Aorta (tissue), 5 donors: ENCODE results near the gene UBE2J2. TPM values are rescaled to one million over a fixed set of nuclear protein-coding genes. Genes with fewer than 3 reads are reported as not detected.

Source experiments
- ATAC-seq: fragments of 200-7000 bp; cut with Tn5 transposase; one replicate; pipeline ENCODE4 v1.9.1; 2022; ENCODE audit warnings: moderate library complexity; ENCODE audit not compliant: low FRiP score
- DNase-seq, 2 donors: peaks; one replicate each; pipeline ENCODE4 v3.0.0-alpha.2; 2020
- H3K27ac ChIP-seq, 2 donors: one replicate each; pipeline ENCODE4 v1.5.1; 2013; ENCODE audit warnings: low read length in 2 of 2, mild to moderate bottlenecking in 2 of 2, moderate library complexity in 2 of 2, control low read depth in 1 of 2, inconsistent platforms in 1 of 2, low read depth in 1 of 2
- H3K27me3 ChIP-seq, 2 donors: one replicate each; pipeline ENCODE4 v1.6.1; 2013; ENCODE audit warnings: control low read depth in 1 of 2, low read length in 1 of 2, mild to moderate bottlenecking in 1 of 2, moderate library complexity in 1 of 2; ENCODE audit not compliant: insufficient read depth in 2 of 2, control insufficient read depth in 1 of 2
- H3K36me3 ChIP-seq, 2 donors: one replicate each; pipeline ENCODE4 v1.6.1; 2013; ENCODE audit warnings: control low read depth in 1 of 2, low read length in 1 of 2, mild to moderate bottlenecking in 1 of 2; ENCODE audit not compliant: insufficient read depth in 2 of 2, control insufficient read depth in 1 of 2
- H3K4me1 ChIP-seq, 2 donors: one replicate each; pipeline ENCODE4 v1.6.1; 2013; ENCODE audit warnings: low read length in 2 of 2, control low read depth in 1 of 2, mild to moderate bottlenecking in 1 of 2, moderate library complexity in 1 of 2; ENCODE audit not compliant: insufficient read depth in 2 of 2, control insufficient read depth in 1 of 2
- H3K4me3 ChIP-seq, 2 donors: one replicate each; pipeline ENCODE4 v1.5.1; 2013; ENCODE audit warnings: low read length in 2 of 2, control low read depth in 1 of 2, mild to moderate bottlenecking in 1 of 2
- H3K9me3 ChIP-seq: one replicate; pipeline ENCODE4 v1.6.1; 2013; ENCODE audit warnings: mild to moderate bottlenecking, low read length; ENCODE audit not compliant: control insufficient read depth
- WGBS, 2 donors: extraction: QIAGEN DNeasy Blood & Tissue Kit; methylation state at CpG; one replicate each; pipeline ENCODE4 v1.1.7; 2013; 5-methylcytosine and 5-hydroxymethylcytosine counted together
- intact Hi-C, 2 donors: fragments of 100-400 bp; cut with DNase I; formaldehyde crosslinking; loops; one replicate each; pipeline versions ENCODE4 v1.14.2 to v1.15.0; 2022
- polyA plus RNA-seq, 2 donors: library from polyadenylated mRNA; stranded (reverse); fragments of 200-250 nt; gene quantifications; one replicate each; pipeline ENCODE4 v1.2.3, GENCODE V29; 2013
- total RNA-seq, 2 donors: library from RNA; stranded (reverse); fragmentation: NEBNext Ultra II Directional; extraction: Animal tissue kit (Norgen Biotek cat#: 25700); gene quantifications; one replicate each; pipeline ENCODE4 v1.2.1, GENCODE V29; 2021
- donor health status: healthy with polysubstance abuse.
- donor health status: Bipolar disorder and iron deficiency.
- donor health status: DM: no; HTN: no; CAD: no.
- donor health status: DM: no; HTN: no; CAD: no.
- donor health status: DM: yes; HTN: yes; CAD: no.

The UBE2J2 gene
- total and polyA plus RNA-seq, 4 donors = 17.2 to 49.4 (median 48.1) TPM

DNA sequence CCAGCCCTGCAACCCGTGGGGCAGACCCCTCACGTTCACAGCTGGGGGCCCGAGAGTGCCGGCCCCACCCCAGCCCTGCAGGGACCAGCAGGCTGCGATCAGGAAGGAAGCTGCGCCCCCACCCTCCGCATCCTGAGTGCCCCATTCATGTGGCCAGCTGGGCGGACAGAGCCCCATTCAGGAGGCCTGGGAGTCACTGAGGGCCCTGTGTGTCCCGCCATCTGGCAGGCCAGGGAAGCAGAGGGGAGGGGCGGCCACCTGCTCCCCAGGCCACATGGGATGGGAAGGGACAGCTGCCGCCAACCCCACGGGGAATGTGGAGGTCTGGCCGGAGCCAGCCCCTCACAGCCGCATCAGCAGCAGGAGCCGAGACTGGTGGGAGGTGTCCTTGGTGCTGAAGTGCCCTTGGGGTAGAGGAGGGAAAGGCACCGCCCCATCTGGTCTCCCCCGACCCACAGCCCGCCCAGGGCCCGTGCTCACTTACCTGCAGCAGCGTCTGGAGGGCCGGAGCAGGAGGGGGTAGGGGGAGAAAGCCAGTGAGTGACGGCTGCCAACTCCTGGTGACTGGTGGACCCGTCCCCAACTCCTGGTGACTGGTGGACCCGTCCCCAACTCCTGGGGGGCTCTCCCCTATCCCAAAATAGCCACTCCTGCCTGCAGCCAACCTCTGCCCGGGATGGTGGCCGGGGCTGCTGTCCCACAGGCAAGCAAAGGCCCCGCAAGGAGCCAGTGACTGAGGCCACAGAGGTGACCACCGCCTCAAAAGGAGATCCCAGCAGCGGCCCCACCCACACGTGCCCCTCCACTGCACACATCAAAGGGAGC lies 25.4 kb upstream of the UBE2J2 start:
- intact Hi-C loops = loop anchor here in 1 of 2 donors (10.0 kb wide), 1 partner anchor 314 kb away; the partner anchor contains the start of gene PERM1
- 65 to 74% methylated on average over 24 to 30 of the region's 30 CpGs for WGBS, 2 donors
- no peak for DNase-seq
- no peaks in the 10 kb centered on the region for H3K9me3 ChIP-seq
- no peaks in the 10 kb centered on the region for H3K36me3 ChIP-seq
- H3K4me3 ChIP-seq = no peak overlapping the region
- H3K4me1 ChIP-seq = no peaks in the 10 kb centered on the region
- H3K27ac ChIP-seq = no peak overlapping the region
- no peak for ATAC-seq
- no peaks in the 10 kb centered on the region for H3K27me3 ChIP-seq

DNA sequence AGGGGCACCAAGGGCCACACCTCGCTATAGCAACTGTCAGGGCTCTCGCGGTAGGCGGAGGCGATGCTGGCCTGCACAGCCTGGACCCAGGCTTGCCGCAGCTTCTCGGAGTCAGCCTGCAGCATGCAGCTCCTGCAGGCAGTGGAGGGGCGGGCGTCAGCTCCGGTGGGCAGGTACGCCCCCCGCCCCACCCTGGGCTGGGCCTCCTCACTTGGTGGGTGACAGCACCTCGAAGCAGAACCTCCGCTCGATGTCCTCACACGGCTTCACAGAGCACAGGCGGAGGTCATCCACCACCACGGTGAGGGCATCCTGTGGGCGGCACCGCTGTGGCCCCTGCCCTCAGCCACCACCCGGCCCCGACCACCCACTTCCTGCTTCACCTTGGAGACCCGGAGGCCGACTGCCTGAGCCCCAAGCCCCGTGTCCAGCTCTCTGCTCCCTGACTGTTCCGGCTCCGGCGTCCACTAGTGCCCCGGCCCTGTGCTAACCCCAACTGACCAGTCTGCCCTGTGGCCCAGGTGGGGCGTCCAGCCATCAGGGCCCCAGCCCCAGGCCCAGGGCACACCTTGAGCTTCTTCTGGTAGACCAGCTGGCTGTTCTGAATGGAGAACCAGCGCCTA lies 24.3 kb upstream of the UBE2J2 start:
- intact Hi-C loops = loop anchor here in 1 of 2 donors (10.0 kb wide), 1 partner anchor 313 kb away; the partner anchor contains the start of gene PERM1
- Histone ChIP-seq H3K27ac (no peak overlapping the region), H3K27me3 (no peaks in the 10 kb centered on the region), H3K9me3 (no peaks in the 10 kb centered on the region), H3K4me1 (no peaks in the 10 kb centered on the region), H3K4me3 (no peak overlapping the region), H3K36me3 (no peaks in the 10 kb centered on the region)
- DNase-seq = no peak
- ATAC-seq = no peak
- 94% methylated on average over 31 of the region's 31 CpGs for WGBS, 2 donors

DNA sequence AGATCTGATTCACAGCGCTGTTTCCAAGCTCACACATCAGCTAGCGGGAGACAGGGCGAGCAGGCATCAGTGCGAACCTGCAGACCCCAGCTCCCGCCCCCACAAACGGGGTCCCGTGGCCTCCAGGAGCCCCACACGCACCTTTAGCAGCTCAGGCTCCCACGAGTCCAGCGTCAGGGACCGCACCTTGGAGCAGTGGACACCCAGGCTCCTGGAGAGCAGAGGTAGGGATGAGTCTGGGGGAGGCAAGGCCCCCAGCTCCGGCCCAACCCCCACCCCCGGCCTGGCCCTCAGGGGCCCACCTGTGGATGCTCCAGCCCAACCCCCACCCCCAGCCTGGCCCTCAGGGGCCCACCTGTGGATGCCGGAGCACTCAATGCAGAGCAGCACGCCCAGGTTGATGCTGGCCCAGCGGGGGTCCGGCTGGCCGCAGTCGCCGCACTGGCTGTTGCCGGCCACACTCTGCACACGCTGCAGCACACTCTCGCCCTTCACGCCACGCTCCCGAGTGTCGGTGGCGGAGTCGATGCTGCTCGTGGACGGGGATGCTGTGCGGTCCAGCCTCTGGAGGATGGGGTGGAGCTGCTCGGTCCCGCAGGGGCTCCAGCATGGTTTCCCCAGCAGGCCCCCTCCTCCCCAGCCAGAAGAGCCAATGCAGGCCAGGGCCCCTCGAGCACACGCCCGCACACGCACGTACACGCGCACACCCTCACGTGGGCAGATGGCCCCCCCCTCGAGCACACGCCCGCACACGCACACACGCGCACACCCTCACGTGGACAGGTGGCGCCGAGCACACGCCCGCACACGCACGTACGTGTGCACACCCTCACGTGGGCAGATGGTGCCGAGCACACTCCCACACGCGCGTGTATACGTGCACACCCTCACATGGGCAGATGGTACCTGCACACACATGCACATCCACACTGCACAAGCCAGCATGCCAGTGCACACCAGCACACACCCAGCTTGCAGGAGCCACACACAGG lies 22.7 kb upstream of the UBE2J2 start:
- no peak for ATAC-seq
- H3K9me3 ChIP-seq = no peaks in the 10 kb centered on the region
- no peak overlapping the region for H3K4me3 ChIP-seq
- intact Hi-C loops = loop anchor here in 1 of 2 donors (10.0 kb wide), 1 partner anchor 312 kb away; the partner anchor contains the start of gene PERM1
- no peak overlapping the region for H3K27ac ChIP-seq
- no peaks in the 10 kb centered on the region for H3K27me3 ChIP-seq
- no peaks in the 10 kb centered on the region for H3K36me3 ChIP-seq
- DNase-seq = no peak
- 93 to 94% methylated on average over 59 to 62 of the region's 62 CpGs for WGBS, 2 donors
- H3K4me1 ChIP-seq = no peaks in the 10 kb centered on the region

DNA sequence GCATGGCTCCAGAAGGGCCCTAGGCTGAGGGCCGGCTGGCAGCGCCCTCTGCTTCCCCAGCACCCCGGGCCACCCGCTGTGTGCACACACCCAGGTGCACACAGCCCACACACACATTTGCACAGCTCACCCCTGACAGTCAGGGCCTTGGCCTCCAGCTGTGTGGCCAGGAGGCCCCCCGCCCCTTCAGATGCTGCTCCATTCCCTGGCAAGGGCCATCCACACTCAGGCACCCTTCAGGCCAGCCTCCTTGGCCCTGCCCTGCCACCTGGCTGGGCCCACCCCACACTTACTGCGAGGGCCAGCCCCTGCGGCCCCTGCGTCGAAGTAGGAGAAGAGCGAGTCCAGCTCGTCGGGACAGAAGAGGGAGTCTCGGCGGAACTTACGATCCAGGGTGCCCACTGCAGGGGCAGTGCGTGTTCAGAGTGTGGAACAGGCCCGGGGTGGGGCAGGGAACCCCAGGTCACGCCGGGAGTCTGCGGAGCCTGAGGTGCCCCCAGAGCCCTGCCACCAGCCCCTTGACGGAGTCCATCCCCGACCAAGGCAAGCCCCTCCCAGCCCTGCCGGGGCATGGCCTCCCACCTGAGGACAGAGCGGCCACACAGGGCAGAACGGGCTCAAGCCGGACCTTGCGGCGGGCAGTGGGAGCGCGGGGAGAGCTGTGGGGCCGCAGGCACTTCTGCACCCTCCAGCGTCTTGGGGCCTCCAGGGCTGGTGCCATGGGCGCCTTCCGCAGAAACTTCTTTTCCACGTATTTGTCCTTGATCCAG lies 21.7 kb upstream of the UBE2J2 start:
- no peak for DNase-seq
- 95 to 98% methylated on average over 35 of the region's 35 CpGs for WGBS, 2 donors
- Histone ChIP-seq H3K27ac (no peak overlapping the region), H3K9me3 (no peaks in the 10 kb centered on the region), H3K4me3 (no peak overlapping the region), H3K4me1 (no peaks in the 10 kb centered on the region), H3K36me3 (no peaks in the 10 kb centered on the region), H3K27me3 (no peaks in the 10 kb centered on the region)
- intact Hi-C loops = loop anchor here in 1 of 2 donors (10.0 kb wide), 1 partner anchor 311 kb away; the partner anchor contains the start of gene PERM1
- no peak for ATAC-seq

DNA sequence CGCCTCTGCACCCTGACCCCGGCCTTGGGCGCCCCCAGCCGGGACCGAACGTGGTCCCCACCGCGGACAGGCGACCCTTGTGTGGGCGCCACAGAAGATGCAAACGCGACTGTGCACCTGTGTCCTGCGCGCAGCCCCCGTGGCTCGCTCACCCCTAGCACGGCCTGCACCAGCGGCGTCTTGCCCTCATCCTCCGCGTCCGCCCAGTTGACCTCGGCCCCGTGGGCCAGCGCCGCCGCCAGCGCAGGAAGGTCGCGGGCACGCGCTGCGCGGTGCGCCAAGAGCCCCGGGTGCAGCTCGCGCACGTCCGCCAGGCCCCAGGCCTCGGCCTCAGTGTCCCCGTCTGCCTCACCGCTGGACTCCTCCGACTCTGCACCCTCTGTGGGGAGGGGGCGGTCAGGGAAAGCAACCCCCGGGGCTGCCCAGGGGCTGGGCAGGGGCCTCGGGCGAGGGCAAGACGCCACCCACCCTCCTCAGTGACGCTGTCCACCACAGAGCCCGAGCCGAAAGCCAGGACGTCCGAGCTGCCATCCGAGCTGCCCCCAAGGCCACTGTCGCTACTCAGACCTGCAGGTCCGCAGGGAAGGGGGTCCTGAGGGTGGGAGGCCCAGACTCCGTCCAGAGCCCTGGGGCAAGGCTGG lies 20.7 kb upstream of the UBE2J2 start:
- no peaks in the 10 kb centered on the region for H3K9me3 ChIP-seq
- 88 to 89% methylated on average over 55 to 58 of the region's 58 CpGs for WGBS, 2 donors
- H3K36me3 ChIP-seq = no peaks in the 10 kb centered on the region
- DNase-seq (no peak), ATAC-seq (no peak)
- H3K27ac ChIP-seq = no peak overlapping the region
- H3K27me3 ChIP-seq = no peaks in the 10 kb centered on the region
- no peaks in the 10 kb centered on the region for H3K4me1 ChIP-seq
- intact Hi-C loops = loop anchor here (5.0 to 10.0 kb wide), 2 partner anchors 172 to 310 kb away; partner anchors contain the start of gene PERM1 (in 1 of the 2)
- H3K4me3 ChIP-seq = no peak overlapping the region

DNA sequence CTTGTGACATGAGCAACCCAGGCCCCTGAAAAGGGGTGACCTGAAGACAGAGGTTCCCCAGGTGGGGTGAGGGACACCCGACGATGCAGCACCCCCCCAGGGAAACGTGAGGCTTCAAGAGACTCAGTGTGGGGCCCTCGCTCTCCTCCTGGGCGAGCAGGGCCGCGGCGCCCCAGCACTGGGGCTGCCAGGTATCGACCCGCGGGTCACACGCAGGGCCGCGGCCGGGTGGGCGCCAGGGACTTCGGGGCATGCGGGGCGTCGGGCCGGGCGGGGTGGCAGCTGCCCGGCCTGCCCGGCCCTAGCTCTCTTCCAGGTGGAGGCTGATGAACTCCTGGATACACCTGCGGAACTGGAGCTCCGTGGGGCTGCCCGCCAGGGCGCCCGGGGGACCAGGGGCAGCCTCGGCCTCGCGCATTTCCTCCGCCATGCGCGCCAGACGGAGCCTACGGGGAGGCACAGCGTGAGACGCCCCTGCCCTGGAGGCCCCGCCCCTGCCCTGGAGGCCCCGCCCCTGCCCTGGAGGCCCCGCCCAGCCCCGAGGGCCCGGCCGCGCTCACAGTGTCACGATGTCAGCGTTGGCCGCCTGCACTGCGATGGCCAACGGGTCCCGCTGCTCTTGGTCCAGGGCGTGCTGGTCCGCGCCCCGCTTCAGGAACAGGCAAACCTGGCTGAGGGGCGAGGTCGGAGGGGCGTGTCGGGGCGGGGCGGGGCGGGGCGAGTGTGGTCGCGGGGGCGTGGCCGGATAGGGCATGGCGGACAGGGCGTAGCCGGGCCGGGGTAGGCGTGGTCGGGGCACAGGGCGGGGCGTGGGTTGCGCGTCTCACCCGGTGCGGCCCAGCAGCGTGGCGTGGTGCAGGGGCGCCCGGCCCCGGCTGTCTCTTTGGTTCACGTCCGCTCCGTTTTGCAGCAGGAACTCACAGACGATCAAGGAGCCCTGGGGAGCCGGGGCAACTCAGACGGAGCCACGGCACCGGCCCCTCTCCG lies 19.9 kb upstream of the UBE2J2 start:
- intact Hi-C loops = loop anchor here (2.0 to 10.0 kb wide), 3 partner anchors 171 to 309 kb away; partner anchors contain the start of gene PERM1 (in 1 of the 2)
- 80 to 81% methylated on average over 83 to 94 of the region's 94 CpGs for WGBS, 2 donors
- no peak for DNase-seq

DNA sequence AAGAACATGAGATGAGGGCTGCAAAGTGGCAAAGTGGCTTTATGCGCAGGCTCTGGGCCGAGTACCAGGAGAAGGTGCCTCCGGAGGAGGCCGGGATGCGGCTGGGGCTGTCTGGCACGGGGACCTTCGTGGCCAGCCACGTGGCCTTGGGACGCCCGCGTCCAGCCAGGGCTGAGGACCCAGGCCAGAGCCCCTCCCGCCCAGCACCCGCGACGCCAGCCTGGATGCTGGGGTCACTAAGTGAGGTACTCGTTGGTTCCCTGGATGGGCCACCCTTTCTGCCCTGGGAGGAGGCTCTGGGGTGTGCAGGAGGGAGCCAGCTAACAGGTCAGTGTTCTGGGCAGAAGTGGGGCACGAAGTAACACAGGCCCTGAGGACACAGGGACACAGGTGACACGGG lies 19.2 kb upstream of the UBE2J2 start:
- Histone ChIP-seq H3K9me3 (no peaks in the 10 kb centered on the region), H3K27ac (no peak overlapping the region), H3K36me3 (no peaks in the 10 kb centered on the region), H3K4me1 (no peaks in the 10 kb centered on the region), H3K27me3 (no peaks in the 10 kb centered on the region), H3K4me3 (no peak overlapping the region)
- intact Hi-C loops = loop anchor here (2.0 to 10.0 kb wide), 3 partner anchors 170 to 308 kb away; partner anchors contain the start of gene PERM1 (in 1 of the 2)
- DNase-seq = no peak
- ATAC-seq = no peak
- 93 to 94% methylated on average over 18 of the region's 18 CpGs for WGBS, 2 donors

More for the DNA sequence above, 19.9 kb upstream of the UBE2J2 start:
- Histone ChIP-seq H3K9me3 (no peaks in the 10 kb centered on the region), H3K27ac (no peak overlapping the region), H3K4me3 (no peak overlapping the region), H3K4me1 (no peaks in the 10 kb centered on the region), H3K36me3 (no peaks in the 10 kb centered on the region), H3K27me3 (no peaks in the 10 kb centered on the region)
- no peak for ATAC-seq
